Subcutaneous abdominal adipose tissue (tissue), 5 donors: ENCODE measurements around the gene FMO5.
"Not testable (repeated sequence)": the region's sequence is repeated elsewhere in the genome, so short reads cannot be mapped to it uniquely, and the experiment has no call there.

Experiments
- H3K27ac ChIP-seq: one replicate; pipeline ENCODE4 v1.7.0; 2013; ENCODE audit warnings: low read depth, mild to moderate bottlenecking, inconsistent platforms, low read length, moderate library complexity
- H3K27me3 ChIP-seq, 5 donors: one replicate each; pipeline ENCODE4 v1.7.0; 2013; ENCODE audit warnings: low read length in 5 of 5, inconsistent platforms in 1 of 5; ENCODE audit not compliant: control insufficient read depth in 5 of 5, insufficient read depth in 4 of 5
- H3K36me3 ChIP-seq, 5 donors: one replicate each; pipeline ENCODE4 v1.7.0; 2013; ENCODE audit warnings: low read length in 5 of 5; ENCODE audit not compliant: control insufficient read depth in 5 of 5, insufficient read depth in 5 of 5
- H3K4me1 ChIP-seq, 5 donors: one replicate each; pipeline ENCODE4 v1.7.0; 2013; ENCODE audit warnings: low read length in 5 of 5, mild to moderate bottlenecking in 3 of 5, moderate library complexity in 1 of 5; ENCODE audit not compliant: control insufficient read depth in 5 of 5, insufficient read depth in 5 of 5
- H3K4me3 ChIP-seq, 5 donors: one replicate each; pipeline ENCODE4 v1.7.0; 2013; ENCODE audit warnings: low read length in 5 of 5, low read depth in 1 of 5
- H3K9ac ChIP-seq, 5 donors: one replicate each; pipeline ENCODE4 v1.7.0; 2013; ENCODE audit warnings: low read length in 5 of 5, mild to moderate bottlenecking in 4 of 5, moderate library complexity in 3 of 5
- H3K9me3 ChIP-seq, 5 donors: one replicate each; pipeline ENCODE4 v1.7.0; 2013; ENCODE audit warnings: low read length in 5 of 5; ENCODE audit not compliant: control insufficient read depth in 5 of 5
- donor health status: healthy.
- donor health status: healthy.
- donor health status: healthy.
- donor health status: healthy.
- donor health status: healthy.

The FMO5 gene

GRCh38 chr1:147172168-147173016, 52.7 kb downstream of the FMO5 start, which contains the start of gene PRKAB2:
TSS of gene PRKAB2 (minus strand) at chr1:147172470. CDS start at chr1:147172144, 326 bp downstream.
- no peaks in the 10 kb centered on the region for H3K9me3 ChIP-seq
- H3K36me3 ChIP-seq, result peaks cover 0 to 5% (median 0%) of the 10 kb centered on the region in 5 donors
- no peaks in the 10 kb centered on the region for H3K27me3 ChIP-seq
- peaks cover 0 to 31% (median 25%) of the 10 kb centered on the region in 5 donors for H3K4me1 ChIP-seq
- H3K9ac ChIP-seq, result peak within 1 kb of the TSS; percentile 75 to 98 (median 95)
- peak within 1 kb of the TSS; percentile 78 for H3K27ac ChIP-seq
- H3K4me3 ChIP-seq, result peak within 1 kb of the TSS; percentile 95 to 99 (median 98)

GRCh38 chr1:147171399-147172167, 53.6 kb downstream of the FMO5 start:
- Histone ChIP-seq H3K36me3 (peaks cover 0 to 5% (median 2%) of the 10 kb centered on the region in 5 donors), H3K27ac (peak overlapping the region; percentile 69), H3K4me1 (peaks cover 0 to 31% (median 25%) of the 10 kb centered on the region in 5 donors), H3K4me3 (peak overlapping the region; percentile 95 to 99 (median 98)), H3K9ac (peak overlapping the region; percentile 75 to 98 (median 90)), H3K27me3 (no peaks in the 10 kb centered on the region), H3K9me3 (no peaks in the 10 kb centered on the region)

- Histone ChIP-seq H3K9ac (no peak overlapping the region), H3K4me1 (peaks cover 0 to 31% (median 25%) of the 10 kb centered on the region in 5 donors), H3K4me3 (no peak overlapping the region), H3K9me3 (no peaks in the 10 kb centered on the region), H3K27ac (no peak overlapping the region), H3K36me3 (peaks cover 5 to 13% (median 9%) of the 10 kb centered on the region in 5 donors), H3K27me3 (no peaks in the 10 kb centered on the region)
Observed at GRCh38 chr1:147169840-147170674, 55.1 kb downstream of the FMO5 start.

- Histone ChIP-seq H3K9ac (no peak overlapping the region), H3K4me1 (peaks cover 0 to 30% (median 25%) of the 10 kb centered on the region in 5 donors)
Observed at GRCh38 chr1:147169171-147169570, 56.0 kb downstream of the FMO5 start.

GRCh38 chr1:147168626-147169058, 56.5 kb downstream of the FMO5 start:
- no peak overlapping the region for H3K4me3 ChIP-seq
- no peaks in the 10 kb centered on the region for H3K9me3 ChIP-seq
- H3K9ac ChIP-seq, result peak overlapping the region in 2 of 5 donors; percentile 35 to 41
- peaks cover 5 to 13% (median 9%) of the 10 kb centered on the region in 5 donors for H3K36me3 ChIP-seq
- no peaks in the 10 kb centered on the region for H3K27me3 ChIP-seq
- H3K4me1 ChIP-seq, result peaks cover 0 to 25% (median 20%) of the 10 kb centered on the region in 5 donors
- H3K27ac ChIP-seq, result no peak overlapping the region

More at GRCh38 chr1:147169171-147169570, 56.0 kb downstream of the FMO5 start:
- H3K4me3 ChIP-seq, result no peak overlapping the region
- H3K27me3 ChIP-seq, result no peaks in the 10 kb centered on the region
- H3K36me3 ChIP-seq, result peaks cover 5 to 13% (median 9%) of the 10 kb centered on the region in 5 donors
- no peak overlapping the region for H3K27ac ChIP-seq
- no peaks in the 10 kb centered on the region for H3K9me3 ChIP-seq

- Histone ChIP-seq H3K9ac (no peak overlapping the region), H3K4me3 (no peak overlapping the region), H3K4me1 (peaks cover 0 to 18% (median 14%) of the 10 kb centered on the region in 5 donors), H3K27ac (no peak overlapping the region), H3K36me3 (peaks cover 5 to 13% (median 10%) of the 10 kb centered on the region in 5 donors), H3K27me3 (no peaks in the 10 kb centered on the region), H3K9me3 (no peaks in the 10 kb centered on the region)
Observed at GRCh38 chr1:147167365-147167764, 57.8 kb downstream of the FMO5 start.

- no peaks in the 10 kb centered on the region for H3K27me3 ChIP-seq
Observed at GRCh38 chr1:147163019-147163418, 62.1 kb downstream of the FMO5 start.

GRCh38 chr1:147162093-147162492, 63.0 kb downstream of the FMO5 start:
- Histone ChIP-seq H3K36me3 (peaks cover 48 to 58% (median 55%) of the 10 kb centered on the region in 5 donors), H3K27ac (no peak overlapping the region), H3K4me3 (no peak overlapping the region), H3K9ac (no peak overlapping the region), H3K27me3 (no peaks in the 10 kb centered on the region), H3K4me1 (no peaks in the 10 kb centered on the region), H3K9me3 (no peaks in the 10 kb centered on the region)

More at GRCh38 chr1:147163019-147163418, 62.1 kb downstream of the FMO5 start:
- H3K9ac ChIP-seq, result no peak overlapping the region
- H3K4me1 ChIP-seq, result no peaks in the 10 kb centered on the region
- H3K9me3 ChIP-seq, result no peaks in the 10 kb centered on the region
- H3K27ac ChIP-seq, result no peak overlapping the region
- H3K4me3 ChIP-seq, result no peak overlapping the region
- H3K36me3 ChIP-seq, result peaks cover 39 to 53% (median 49%) of the 10 kb centered on the region in 5 donors

- H3K9ac ChIP-seq, H3K27me3 ChIP-seq, H3K4me3 ChIP-seq, H3K4me1 ChIP-seq, H3K27ac ChIP-seq, H3K9me3 ChIP-seq: not testable (repeated sequence)
- peaks cover 49 to 64% (median 53%) of the 10 kb centered on the region in 5 donors for H3K36me3 ChIP-seq
Observed at GRCh38 chr1:147157116-147157515, 68.0 kb downstream of the FMO5 start.
